GM19043 (cell line): Measurements from ENCODE around the gene KHDRBS1.
"Not testable (repeated sequence)": the region's sequence is repeated elsewhere in the genome, so short reads cannot be mapped to it uniquely, and the experiment has no call there.

ENCODE experiments used
- ATAC-seq: cut with Tn5 transposase; IDR thresholded peaks from one replicate; pipeline ENCODE4 v1.9.1; 2021; ENCODE audit warnings: low read depth; ENCODE audit not compliant: unreplicated experiment

Gene KHDRBS1, protein sequence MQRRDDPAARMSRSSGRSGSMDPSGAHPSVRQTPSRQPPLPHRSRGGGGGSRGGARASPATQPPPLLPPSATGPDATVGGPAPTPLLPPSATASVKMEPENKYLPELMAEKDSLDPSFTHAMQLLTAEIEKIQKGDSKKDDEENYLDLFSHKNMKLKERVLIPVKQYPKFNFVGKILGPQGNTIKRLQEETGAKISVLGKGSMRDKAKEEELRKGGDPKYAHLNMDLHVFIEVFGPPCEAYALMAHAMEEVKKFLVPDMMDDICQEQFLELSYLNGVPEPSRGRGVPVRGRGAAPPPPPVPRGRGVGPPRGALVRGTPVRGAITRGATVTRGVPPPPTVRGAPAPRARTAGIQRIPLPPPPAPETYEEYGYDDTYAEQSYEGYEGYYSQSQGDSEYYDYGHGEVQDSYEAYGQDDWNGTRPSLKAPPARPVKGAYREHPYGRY

GRCh38 chr1:32013386-32014198 is at the start of gene KHDRBS1:
Gene KHDRBS1 (plus strand): TSS chr1:32013868. CDS start chr1:32013996, 128 bp downstream.
- peak; percentile 72 for ATAC-seq

GRCh38 chr1:31970873-31971272 is 42.8 kb upstream of the KHDRBS1 start:
- ATAC-seq: no peak

GRCh38 chr1:31976401-31976800 is 37.3 kb upstream of the KHDRBS1 start:
- no peak for ATAC-seq

GRCh38 chr1:31977385-31978131 is 36.1 kb upstream of the KHDRBS1 start:
- ATAC-seq: no peak

DNA sequence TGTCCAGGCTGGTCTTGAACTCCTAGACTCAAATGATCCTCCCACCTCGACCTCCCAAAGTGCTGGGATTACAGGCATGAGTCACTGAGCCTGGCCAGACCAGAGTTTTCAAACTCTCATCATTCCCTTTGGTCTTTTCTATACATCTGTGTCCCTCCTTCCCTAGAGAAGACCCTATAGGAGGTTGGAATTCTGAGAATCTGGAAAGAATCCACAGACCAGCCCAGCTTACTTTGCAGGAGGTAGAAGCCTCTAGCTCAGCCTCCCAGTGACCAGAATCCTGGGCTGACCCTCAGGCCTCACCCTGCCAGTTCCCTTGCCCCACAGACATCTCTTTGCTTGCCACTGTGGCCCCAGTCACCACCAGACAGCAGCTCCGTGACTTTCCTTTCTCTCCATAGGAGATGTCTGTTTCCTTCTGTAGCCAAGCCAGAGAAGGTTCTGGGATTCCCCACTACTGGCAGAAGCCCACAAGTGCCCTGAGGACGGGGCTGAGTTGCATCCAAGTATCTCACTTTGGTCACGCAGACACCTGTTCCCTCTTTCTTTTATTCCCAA is 34.7 kb upstream of the KHDRBS1 start:
- no peak for ATAC-seq

DNA sequence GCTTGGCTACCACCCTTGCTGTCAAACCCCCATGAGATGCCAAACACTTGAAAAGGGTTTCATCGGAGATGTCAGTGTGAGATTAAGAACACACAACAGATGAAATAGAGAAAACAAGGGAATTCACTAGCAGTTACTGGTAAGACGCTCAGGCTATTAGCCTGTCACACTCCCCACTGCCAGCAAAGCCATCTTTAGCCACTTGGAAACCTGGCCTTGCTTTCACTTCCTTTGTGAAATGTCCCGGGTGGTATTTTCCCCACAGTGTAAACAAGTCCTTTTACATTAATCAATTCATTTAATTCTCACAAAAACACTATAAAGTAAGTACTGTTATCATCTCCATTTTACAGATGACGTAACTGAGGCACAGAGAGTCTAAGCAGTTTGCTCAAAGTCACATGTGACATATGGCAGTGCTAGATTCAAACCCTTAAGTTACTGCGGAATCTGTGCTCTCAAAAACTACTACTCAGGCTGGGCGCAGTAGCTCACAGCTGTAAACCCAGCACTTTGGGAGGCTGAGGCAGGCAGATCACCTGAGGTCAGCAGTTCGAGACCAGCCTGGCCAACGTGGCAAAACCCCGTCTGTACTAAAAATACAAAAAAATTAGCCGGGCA is 32.7 kb upstream of the KHDRBS1 start:
- no peak for ATAC-seq

DNA sequence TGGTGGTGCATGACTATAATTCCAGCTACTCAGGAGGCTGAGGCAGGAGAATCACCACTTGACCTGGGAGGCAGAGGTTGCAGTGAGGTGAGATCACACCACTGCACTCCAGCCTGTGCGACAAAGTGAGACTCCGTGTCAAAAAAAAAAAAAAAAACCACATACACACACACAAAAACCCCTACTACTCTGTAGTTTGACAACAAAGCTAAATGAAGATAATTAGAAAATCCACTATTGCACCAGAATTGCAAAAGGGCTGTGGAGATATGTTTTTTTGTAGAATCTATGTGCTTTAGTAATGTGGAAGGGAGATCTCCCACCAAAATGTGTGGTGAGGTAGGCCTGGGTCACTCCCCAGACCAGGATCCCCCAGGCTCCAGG is 32.2 kb upstream of the KHDRBS1 start:
- ATAC-seq: no peak

- ATAC-seq: no peak
Observed at GRCh38 chr1:31981972-31982371, 31.7 kb upstream of the KHDRBS1 start.

DNA sequence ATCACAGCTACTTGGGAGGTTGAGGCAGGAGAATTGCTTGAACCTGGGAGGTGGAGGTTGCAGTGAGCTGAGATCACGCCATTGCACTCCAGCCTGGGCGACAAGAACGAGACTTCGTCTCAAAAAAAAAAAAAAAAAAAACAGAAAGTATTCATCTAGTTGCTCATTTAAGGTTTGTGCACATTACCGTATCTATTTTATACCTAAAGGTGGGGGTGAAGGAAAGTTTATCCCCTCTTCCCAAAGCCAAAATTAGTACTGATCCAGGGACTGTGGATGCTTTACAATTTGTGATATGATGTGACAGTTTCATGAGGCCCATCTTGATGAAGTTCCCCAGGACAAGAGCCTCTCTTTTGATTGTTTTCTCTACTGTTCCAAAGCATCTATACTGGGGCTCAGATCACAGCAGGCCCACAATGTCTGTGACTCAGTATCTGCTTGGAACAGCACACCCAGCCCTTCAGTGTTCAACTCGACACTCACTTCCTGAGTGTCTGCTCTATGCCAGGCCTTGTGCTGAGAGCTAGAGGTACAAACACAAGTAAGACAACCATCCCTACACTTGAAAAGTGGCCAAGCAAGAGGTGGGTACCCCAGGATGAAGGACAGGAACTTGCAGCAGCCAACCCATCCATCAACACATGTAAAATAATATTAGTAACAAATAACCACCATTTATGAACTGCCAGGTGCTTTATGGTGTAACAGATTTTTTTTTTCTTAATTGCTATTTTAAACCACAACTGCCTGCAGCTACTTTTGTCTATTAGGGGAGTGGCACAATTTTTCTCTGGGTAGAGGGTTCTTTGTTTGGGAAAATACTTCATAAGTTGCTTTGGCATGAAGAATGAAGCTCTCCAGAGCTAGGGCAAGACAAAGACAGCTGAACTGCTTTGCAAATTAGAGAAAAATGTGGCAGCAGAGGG is 29.0 kb upstream of the KHDRBS1 start:
- no peak for ATAC-seq

- ATAC-seq: no peak
Observed at GRCh38 chr1:31985430-31985829, 28.2 kb upstream of the KHDRBS1 start.

GRCh38 chr1:31987135-31987619 is 26.5 kb upstream of the KHDRBS1 start:
- ATAC-seq: no peak

GRCh38 chr1:31989964-31990363 is 23.7 kb upstream of the KHDRBS1 start:
- no peak for ATAC-seq

- no peak for ATAC-seq
Observed at GRCh38 chr1:31991182-31991581, 22.5 kb upstream of the KHDRBS1 start.

DNA sequence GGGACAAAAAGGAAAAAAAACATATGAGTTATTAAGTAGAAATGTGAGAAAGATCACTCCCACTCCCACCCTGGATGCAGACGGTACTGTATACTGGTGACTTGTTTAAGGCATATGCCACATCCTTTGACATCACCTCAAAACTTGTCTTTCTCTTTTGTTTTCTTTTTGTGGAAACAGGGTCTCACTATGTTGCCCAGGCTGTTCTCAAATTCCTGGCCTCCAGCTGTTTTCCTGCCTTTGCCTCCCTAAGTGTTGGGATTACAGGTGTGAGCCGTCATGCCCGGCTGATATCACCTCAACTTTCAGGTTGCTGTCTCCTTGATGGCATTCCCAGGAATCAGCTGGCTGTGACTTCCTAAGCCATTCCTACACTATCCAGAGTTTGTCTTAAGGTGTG is 18.4 kb upstream of the KHDRBS1 start:
- ATAC-seq: no peak

DNA sequence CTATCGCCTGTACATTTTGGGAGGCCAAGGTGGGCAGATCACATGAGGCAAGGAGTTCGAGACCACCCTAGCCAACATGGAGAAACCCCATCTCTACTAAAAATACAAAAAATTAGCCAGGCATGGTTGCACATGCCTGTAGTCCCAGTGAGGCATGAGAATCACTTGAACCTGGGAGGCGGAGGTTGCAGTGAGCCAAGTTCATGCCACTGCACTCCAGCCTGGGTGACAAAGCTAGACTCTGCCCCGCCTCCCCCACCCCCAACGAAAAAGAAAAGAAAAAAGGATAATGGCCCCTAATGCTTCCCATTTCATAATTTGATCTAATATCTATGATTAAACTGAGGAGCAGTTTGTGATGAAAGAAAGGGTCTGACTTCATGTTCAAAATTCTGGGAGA is 17.5 kb upstream of the KHDRBS1 start:
- not testable (repeated sequence) for ATAC-seq

DNA sequence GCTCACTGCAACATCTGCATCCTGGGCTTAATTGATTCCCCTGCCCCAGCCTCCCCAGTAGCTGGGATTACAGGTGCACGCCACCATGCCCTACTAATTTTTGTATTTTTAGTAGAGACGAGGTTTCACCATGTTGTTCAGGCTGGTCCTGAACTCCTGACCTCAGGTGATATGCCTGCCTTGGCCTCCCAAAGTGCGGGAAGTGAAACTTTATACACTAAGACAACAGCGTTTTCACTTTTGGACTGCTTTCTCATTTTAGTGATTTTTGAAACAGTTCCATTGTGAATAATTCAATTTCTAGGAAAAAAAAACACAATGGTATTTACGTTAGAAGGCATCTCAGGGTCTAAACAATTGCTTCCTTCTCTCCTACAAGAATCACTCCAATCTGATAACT is 11.8 kb upstream of the KHDRBS1 start:
- no peak for ATAC-seq

- not testable (repeated sequence) for ATAC-seq
Observed at GRCh38 chr1:32002285-32002684, 11.4 kb upstream of the KHDRBS1 start.

DNA sequence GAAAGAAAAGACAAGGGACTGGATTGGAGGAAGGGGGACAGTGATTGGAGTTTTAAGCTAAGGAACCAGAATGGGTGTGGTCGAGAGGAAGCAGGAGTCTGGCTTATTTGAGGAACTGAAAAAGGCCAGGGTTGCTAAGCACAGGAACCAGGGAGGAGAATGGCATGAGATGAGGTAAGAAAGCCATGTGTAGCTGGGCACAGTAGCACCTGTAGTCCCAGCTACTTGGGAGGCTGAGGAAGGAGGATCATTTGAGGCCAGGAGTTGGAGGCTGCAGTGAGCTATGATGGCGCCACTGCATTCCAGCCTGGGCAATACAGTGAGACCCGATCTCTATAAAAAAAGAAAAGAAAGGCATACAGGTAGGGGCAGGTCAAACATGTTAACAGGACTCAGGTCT is 8.1 kb upstream of the KHDRBS1 start:
- ATAC-seq: no peak

DNA sequence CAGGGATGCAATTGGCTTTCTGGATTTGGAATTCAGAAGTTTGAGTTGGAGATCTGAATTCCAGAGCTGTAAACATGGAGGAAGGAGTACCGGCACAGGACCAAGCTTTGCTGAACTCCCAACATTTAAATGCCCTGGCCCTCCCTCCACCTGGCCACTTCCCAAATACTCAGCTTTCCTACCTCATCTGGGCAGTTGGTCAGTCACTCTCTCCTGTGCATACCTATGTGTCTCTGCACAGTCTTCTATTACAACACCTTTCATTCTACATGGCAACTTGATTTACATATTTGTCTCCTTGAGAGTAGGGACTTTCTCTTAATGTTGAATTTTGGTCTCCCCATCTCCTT is 6.1 kb upstream of the KHDRBS1 start:
- ATAC-seq: no peak
